Ammon's horn (tissue), 1 donor: ENCODE measurements around the gene PNPLA7.
"Not testable (repeated sequence)": the region's sequence is repeated elsewhere in the genome, so short reads cannot be mapped to it uniquely, and the experiment has no call there.

ENCODE experiments used
- DNase-seq: peaks from one replicate; pipeline ENCODE4 v3.0.0-alpha.2; 2016; ENCODE audit warnings: low spot score

PNPLA7 gene

GRCh38 chr9:137550231-137550621 lies at the start of gene PNPLA7:
Gene PNPLA7 (minus strand): TSS chr9:137550402. CDS start chr9:137550197, 205 bp downstream.
- peak; percentile 89 for DNase-seq

GRCh38 chr9:137598943-137599342 lies 48.7 kb upstream of the PNPLA7 start:
- no peak for DNase-seq

GRCh38 chr9:137596577-137596976 lies 46.4 kb upstream of the PNPLA7 start:
- not testable (repeated sequence) for DNase-seq

GRCh38 chr9:137593176-137593575 lies 43.0 kb upstream of the PNPLA7 start:
- no peak for DNase-seq

GRCh38 chr9:137592767-137593166 lies 42.6 kb upstream of the PNPLA7 start:
- no peak for DNase-seq

GRCh38 chr9:137590469-137591383 lies 40.5 kb upstream of the PNPLA7 start, which contains the start of gene ZMYND19:
Gene ZMYND19 (minus strand): TSS chr9:137590512. CDS start chr9:137590263, 249 bp downstream.
- peak; percentile 85 for DNase-seq

GRCh38 chr9:137590123-137590468 lies 39.9 kb upstream of the PNPLA7 start:
- no peak for DNase-seq

GRCh38 chr9:137589441-137590122 lies 39.4 kb upstream of the PNPLA7 start:
- no peak for DNase-seq

- DNase-seq, result no peak
These were observed 38.7 kb upstream of the PNPLA7 start for GRCh38 chr9:137588891-137589290.

GRCh38 chr9:137588311-137588710 lies 38.1 kb upstream of the PNPLA7 start:
- DNase-seq, result no peak

GRCh38 chr9:137586854-137587253 lies 36.7 kb upstream of the PNPLA7 start:
- DNase-seq, result no peak

GRCh38 chr9:137583957-137584356 lies 33.8 kb upstream of the PNPLA7 start:
- no peak for DNase-seq

- no peak for DNase-seq
These were observed 33.1 kb upstream of the PNPLA7 start for GRCh38 chr9:137583347-137583746.

- no peak for DNase-seq
These were observed 32.2 kb upstream of the PNPLA7 start for GRCh38 chr9:137582286-137582860.

GRCh38 chr9:137581361-137582285 lies 31.4 kb upstream of the PNPLA7 start:
- DNase-seq, result no peak

GRCh38 chr9:137580954-137581322 lies 30.7 kb upstream of the PNPLA7 start:
- DNase-seq, result no peak

- no peak for DNase-seq
These were observed 30.2 kb upstream of the PNPLA7 start for GRCh38 chr9:137580209-137580953.

- no peak for DNase-seq
These were observed 29.0 kb upstream of the PNPLA7 start for GRCh38 chr9:137579259-137579604.

GRCh38 chr9:137578518-137579258 lies 28.5 kb upstream of the PNPLA7 start, which contains the start of gene DPH7:
Gene DPH7 (minus strand): TSS chr9:137578925. CDS start chr9:137578777, 148 bp downstream.
- peak; percentile 95 for DNase-seq

- no peak for DNase-seq
These were observed 25.7 kb upstream of the PNPLA7 start for GRCh38 chr9:137575716-137576411.
